Natural killer cell (primary cell): ENCODE results near the gene RELL1. TPM values are rescaled to one million over a fixed set of nuclear protein-coding genes. Genes with fewer than 3 reads are reported as not detected.

ENCODE experiments used
- ATAC-seq, 3 donors: fragments of 150-1000 bp in 2 of 3; fragments of 200-7000 bp in 1 of 3; cut with Tn5 transposase; 1 replicate in 1 of 3; 2 replicates in 2 of 3; pipeline ENCODE4 v1.10.0; 2021; ENCODE audit warnings: mild to moderate bottlenecking in 2 of 3, moderate library complexity in 2 of 3
- DNase-seq, 2 donors: peaks; one replicate each; pipeline versions ENCODE4 v3.0.0 to v3.0.0-alpha.2; 2013 to 2021; ENCODE audit warnings: mixed read lengths in 1 of 2
- H3K27ac ChIP-seq: one replicate; pipeline ENCODE4 v1.5.1; 2013; ENCODE audit warnings: mild to moderate bottlenecking, low read length
- H3K27me3 ChIP-seq: one replicate; pipeline ENCODE4 v1.6.1; 2013; ENCODE audit warnings: low read length; ENCODE audit not compliant: control insufficient read depth, insufficient read depth
- H3K36me3 ChIP-seq: one replicate; pipeline ENCODE4 v1.6.1; 2013; ENCODE audit warnings: low read length; ENCODE audit not compliant: control insufficient read depth, insufficient read depth
- H3K4me1 ChIP-seq: one replicate; pipeline ENCODE4 v1.6.1; 2013; ENCODE audit warnings: low read length; ENCODE audit not compliant: control insufficient read depth, insufficient read depth
- H3K4me3 ChIP-seq: one replicate; pipeline ENCODE4 v1.5.1; 2013; ENCODE audit warnings: low read length
- H3K9me3 ChIP-seq: one replicate; pipeline ENCODE4 v1.6.1; 2013; ENCODE audit warnings: low read length; ENCODE audit not compliant: control insufficient read depth, insufficient read depth
- H3K27ac Mint-ChIP-seq, 2 donors: one replicate each; pipeline ENCODE4 v1.8.0; 2022; ENCODE audit warnings: mild to moderate bottlenecking in 2 of 2, mixed read lengths in 2 of 2, moderate library complexity in 1 of 2
- H3K27me3 Mint-ChIP-seq, 2 donors: one replicate each; pipeline ENCODE4 v1.8.0; 2022; ENCODE audit warnings: low read depth in 2 of 2, mixed read lengths in 2 of 2
- H3K36me3 Mint-ChIP-seq: one replicate; pipeline ENCODE4 v1.8.0; 2022; ENCODE audit warnings: mixed read lengths
- H3K4me1 Mint-ChIP-seq, 2 donors: one replicate each; pipeline ENCODE4 v1.8.0; 2022; ENCODE audit warnings: mixed read lengths in 2 of 2
- H3K4me3 Mint-ChIP-seq: one replicate; pipeline ENCODE4 v1.8.0; 2022; ENCODE audit warnings: mild to moderate bottlenecking, moderate library complexity, mixed read lengths
- H3K9me3 Mint-ChIP-seq, 2 donors: one replicate each; pipeline ENCODE4 v1.8.0; 2022; ENCODE audit warnings: mixed read lengths in 2 of 2
- whole genome bisulfite sequencing: methylation state at CpG from one replicate; pipeline ENCODE4 v1.1.7; 2013; ENCODE audit warnings: missing lambda C conversion rate; ENCODE audit not compliant: insufficient coverage; 5-methylcytosine and 5-hydroxymethylcytosine counted together
- intact Hi-C: fragments of 100-400 bp; cut with micrococcal nuclease; formaldehyde crosslinking; loops from one replicate; pipeline ENCODE4 v1.14.2; 2022
- total RNA-seq, 4 donors: library from RNA; stranded (reverse); fragments of 120-200 nt in 1 of 4; gene quantifications; one replicate each; pipeline versions ENCODE4 v1.2.3 to v1.2.4, GENCODE V29; 2013 to 2022
- TF ChIP-seq, protein P1 (sequence below): fragments of 200-600 bp; IDR thresholded peaks from one replicate; pipeline ENCODE4 v1.8.0; 2022; ENCODE audit warnings: antibody characterized with exemption

The RELL1 gene
- total RNA-seq, 3 donors from 2014 or later (not counting 1 experiment from before 2014, with no cell fraction given): 15.2 to 21.3 (median 15.2) TPM

DNA sequence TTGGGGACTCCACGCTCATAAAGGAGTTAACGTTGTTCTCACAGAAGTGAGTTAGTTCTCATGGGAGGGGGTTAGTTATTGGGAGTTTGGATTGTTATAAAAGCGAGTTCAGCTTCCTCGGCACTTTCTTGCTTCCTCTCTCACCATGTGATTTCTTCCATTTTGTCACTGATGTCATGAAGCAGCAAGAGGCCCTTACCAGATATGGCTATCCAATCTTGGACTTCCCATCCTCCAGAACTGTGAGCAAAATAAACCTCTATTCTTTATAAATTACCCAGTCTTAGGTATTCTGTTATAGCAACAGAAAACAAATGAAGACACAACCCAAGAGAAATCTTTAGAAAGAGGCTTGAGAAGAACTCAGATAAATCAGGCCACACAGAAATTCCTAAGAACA, 29.5 kb downstream of the RELL1 start:
- no peaks in the 10 kb centered on the region for H3K27me3 Mint-ChIP-seq
- TF ChIP-seq, protein P1, sequence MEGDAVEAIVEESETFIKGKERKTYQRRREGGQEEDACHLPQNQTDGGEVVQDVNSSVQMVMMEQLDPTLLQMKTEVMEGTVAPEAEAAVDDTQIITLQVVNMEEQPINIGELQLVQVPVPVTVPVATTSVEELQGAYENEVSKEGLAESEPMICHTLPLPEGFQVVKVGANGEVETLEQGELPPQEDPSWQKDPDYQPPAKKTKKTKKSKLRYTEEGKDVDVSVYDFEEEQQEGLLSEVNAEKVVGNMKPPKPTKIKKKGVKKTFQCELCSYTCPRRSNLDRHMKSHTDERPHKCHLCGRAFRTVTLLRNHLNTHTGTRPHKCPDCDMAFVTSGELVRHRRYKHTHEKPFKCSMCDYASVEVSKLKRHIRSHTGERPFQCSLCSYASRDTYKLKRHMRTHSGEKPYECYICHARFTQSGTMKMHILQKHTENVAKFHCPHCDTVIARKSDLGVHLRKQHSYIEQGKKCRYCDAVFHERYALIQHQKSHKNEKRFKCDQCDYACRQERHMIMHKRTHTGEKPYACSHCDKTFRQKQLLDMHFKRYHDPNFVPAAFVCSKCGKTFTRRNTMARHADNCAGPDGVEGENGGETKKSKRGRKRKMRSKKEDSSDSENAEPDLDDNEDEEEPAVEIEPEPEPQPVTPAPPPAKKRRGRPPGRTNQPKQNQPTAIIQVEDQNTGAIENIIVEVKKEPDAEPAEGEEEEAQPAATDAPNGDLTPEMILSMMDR: no peak
- Histone ChIP-seq H3K27me3 (no peaks in the 10 kb centered on the region), H3K36me3 (no peaks in the 10 kb centered on the region), H3K4me1 (no peaks in the 10 kb centered on the region), H3K4me3 (no peak overlapping the region), H3K27ac (no peak overlapping the region), H3K9me3 (peaks cover 3% of the 10 kb centered on the region)
- H3K36me3 Mint-ChIP-seq: no peaks in the 10 kb centered on the region
- H3K9me3 Mint-ChIP-seq: peaks cover 0 to 5% of the 10 kb centered on the region in 2 donors
- WGBS: 100% methylated on average over 4 of the region's 4 CpGs
- intact Hi-C loops: no loop called here
- ATAC-seq (no peak), DNase-seq (no peak)
- peaks cover 10 to 19% of the 10 kb centered on the region in 2 donors for H3K4me1 Mint-ChIP-seq
- no peak overlapping the region for H3K27ac Mint-ChIP-seq
- H3K4me3 Mint-ChIP-seq: no peak overlapping the region

DNA sequence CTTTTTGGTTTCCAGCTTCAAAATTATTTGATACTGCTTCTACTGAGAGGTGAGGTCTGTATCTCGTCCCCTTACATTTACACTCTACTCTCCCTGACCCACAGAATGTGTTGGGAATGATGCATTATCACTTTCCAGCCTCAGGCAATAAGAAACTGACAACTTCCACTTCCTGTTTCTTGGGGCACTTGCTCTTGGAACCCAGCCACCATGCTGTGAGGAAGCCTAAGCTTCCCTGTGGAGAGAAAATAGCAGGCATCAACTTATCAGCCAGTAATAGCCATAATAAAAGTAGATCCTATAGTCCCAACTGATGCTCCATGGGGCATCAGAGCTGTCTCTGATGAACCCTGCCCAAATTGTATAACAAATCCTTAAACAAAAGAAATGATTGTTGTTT, 32.6 kb downstream of the RELL1 start:
- no peak overlapping the region for H3K4me3 Mint-ChIP-seq
- Histone ChIP-seq H3K36me3 (no peaks in the 10 kb centered on the region), H3K9me3 (peaks cover 3% of the 10 kb centered on the region), H3K27ac (no peak overlapping the region), H3K4me3 (no peak overlapping the region), H3K27me3 (no peaks in the 10 kb centered on the region), H3K4me1 (no peaks in the 10 kb centered on the region)
- H3K4me1 Mint-ChIP-seq: peaks cover 5 to 20% of the 10 kb centered on the region in 2 donors
- H3K27ac Mint-ChIP-seq: no peak overlapping the region
- H3K9me3 Mint-ChIP-seq: peaks cover 0 to 5% of the 10 kb centered on the region in 2 donors
- TF ChIP-seq, protein P1: no peak
- WGBS: no CpG with 5 or more reads among the region's 1 CpG
- ATAC-seq: no peak
- no peaks in the 10 kb centered on the region for H3K27me3 Mint-ChIP-seq
- no peaks in the 10 kb centered on the region for H3K36me3 Mint-ChIP-seq
- intact Hi-C loops: no loop called here
- no peak for DNase-seq

DNA sequence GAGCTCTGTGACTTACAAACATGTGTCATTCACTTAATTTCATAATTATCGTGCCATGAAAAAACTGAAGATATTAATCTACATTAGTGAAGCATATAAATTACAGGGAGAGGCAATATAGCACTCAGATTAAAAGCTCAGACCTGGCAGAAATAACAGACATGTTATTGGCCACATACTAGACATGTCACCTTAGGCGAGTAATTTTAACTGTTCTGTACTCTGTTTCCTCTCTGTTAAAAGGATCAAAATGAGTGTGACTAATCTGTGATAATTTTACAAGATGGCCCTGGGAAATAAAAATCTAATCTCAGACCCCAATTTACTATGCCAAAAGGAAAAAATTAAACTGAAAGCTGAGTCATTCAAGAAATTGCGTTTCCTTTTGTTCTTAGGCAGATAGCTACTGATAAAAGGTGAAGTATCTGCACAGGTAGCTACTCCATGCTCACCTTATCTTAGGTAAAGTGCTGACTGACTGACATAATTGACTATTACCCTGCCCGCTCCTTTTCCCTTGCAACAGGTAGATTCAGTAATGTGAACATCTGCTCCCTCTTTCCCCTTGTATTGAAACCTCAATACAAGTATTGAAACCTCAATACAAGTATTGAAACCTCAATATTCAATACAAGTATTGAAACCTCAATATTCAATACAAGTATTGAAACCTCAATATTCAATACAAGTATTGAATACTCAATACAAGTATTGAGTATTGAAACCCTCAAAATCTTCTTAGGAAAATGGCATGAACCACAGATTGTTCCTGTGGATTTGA, 33.2 kb downstream of the RELL1 start:
- whole genome bisulfite sequencing: 86% methylated on average over 2 of the region's 4 CpGs
- TF ChIP-seq, protein P1: no peak
- intact Hi-C loops: no loop called here
- H3K4me3 ChIP-seq: no peak overlapping the region
- Mint-ChIP-seq H3K4me3 (no peak overlapping the region), H3K9me3 (peaks cover 0 to 5% of the 10 kb centered on the region in 2 donors), H3K27me3 (no peaks in the 10 kb centered on the region), H3K36me3 (no peaks in the 10 kb centered on the region), H3K27ac (no peak overlapping the region), H3K4me1 (peaks cover 5 to 16% of the 10 kb centered on the region in 2 donors)
- H3K27ac ChIP-seq: no peak overlapping the region
- H3K9me3 ChIP-seq: peaks cover 3% of the 10 kb centered on the region
- ATAC-seq (no peak), DNase-seq (no peak)
- no peaks in the 10 kb centered on the region for H3K4me1 ChIP-seq
- H3K27me3 ChIP-seq: no peaks in the 10 kb centered on the region
- H3K36me3 ChIP-seq: peaks cover 5% of the 10 kb centered on the region
